Mononuclear cell (primary cell): ENCODE data around the gene TMEM174. TPM values are rescaled to one million over a fixed set of nuclear protein-coding genes. Genes with fewer than 3 reads are reported as not detected.

ENCODE experiments used
- H3K27me3 ChIP-seq: 2 replicates; pipeline ENCODE4 v1.6.0; 2011; ENCODE audit warnings: low read length, control low read depth; ENCODE audit not compliant: insufficient read depth
- H3K4me1 ChIP-seq: 2 replicates; pipeline ENCODE4 v1.5.1; 2011; ENCODE audit warnings: mild to moderate bottlenecking, low read length, control low read depth; ENCODE audit not compliant: insufficient read depth
- H3K4me3 ChIP-seq: 2 replicates; pipeline ENCODE4 v1.5.1; 2011; ENCODE audit warnings: mild to moderate bottlenecking, low read length, moderate library complexity
- H3K9me3 ChIP-seq: 2 replicates; pipeline ENCODE4 v1.5.1; 2011; ENCODE audit warnings: low read depth, mild to moderate bottlenecking, control low read depth, low read length
- total RNA-seq: library from RNA; depleted of rRNA; stranded (reverse); fragments of >200 nt; gene quantifications from one replicate; pipeline ENCODE4 v1.2.3, GENCODE V29; 2012

Gene TMEM174
- not detected for total RNA-seq

- Histone ChIP-seq H3K4me1 (no peaks in the 10 kb centered on the region), H3K4me3 (no peak within 1 kb of the TSS), H3K9me3 (no peaks in the 10 kb centered on the region), H3K27me3 (peaks cover 76% of the 10 kb centered on the region)
Observed at GRCh38 chr5:73172951-73173350, at the start of gene TMEM174. Gene TMEM174, plus strand, starts transcription at chr5:73173193. Its CDS starts 51 bp downstream, at chr5:73173244.

GRCh38 chr5:73125289-73125688 lies 47.7 kb upstream of the TMEM174 start:
- Histone ChIP-seq H3K4me3 (no peak overlapping the region), H3K4me1 (no peaks in the 10 kb centered on the region), H3K9me3 (no peaks in the 10 kb centered on the region), H3K27me3 (peaks cover 39% of the 10 kb centered on the region)

GRCh38 chr5:73126381-73126780 lies 46.6 kb upstream of the TMEM174 start:
- Histone ChIP-seq H3K4me1 (no peaks in the 10 kb centered on the region), H3K27me3 (peaks cover 31% of the 10 kb centered on the region), H3K4me3 (no peak overlapping the region), H3K9me3 (no peaks in the 10 kb centered on the region)

GRCh38 chr5:73126957-73127356 lies 46.0 kb upstream of the TMEM174 start:
- Histone ChIP-seq H3K4me1 (no peaks in the 10 kb centered on the region), H3K27me3 (peaks cover 28% of the 10 kb centered on the region), H3K4me3 (no peak overlapping the region), H3K9me3 (no peaks in the 10 kb centered on the region)

- no peaks in the 10 kb centered on the region for H3K4me1 ChIP-seq
- peaks cover 24% of the 10 kb centered on the region for H3K27me3 ChIP-seq
- no peak overlapping the region for H3K4me3 ChIP-seq
- no peaks in the 10 kb centered on the region for H3K9me3 ChIP-seq
Observed at GRCh38 chr5:73129143-73129542, 43.9 kb upstream of the TMEM174 start.

- Histone ChIP-seq H3K4me3 (no peak overlapping the region), H3K9me3 (no peaks in the 10 kb centered on the region), H3K4me1 (no peaks in the 10 kb centered on the region), H3K27me3 (peaks cover 27% of the 10 kb centered on the region)
Observed at GRCh38 chr5:73130811-73131210, 42.2 kb upstream of the TMEM174 start.

GRCh38 chr5:73131711-73132425 lies 41.1 kb upstream of the TMEM174 start:
- H3K9me3 ChIP-seq: no peaks in the 10 kb centered on the region
- H3K4me1 ChIP-seq: no peaks in the 10 kb centered on the region
- no peak overlapping the region for H3K4me3 ChIP-seq
- peaks cover 23% of the 10 kb centered on the region for H3K27me3 ChIP-seq

GRCh38 chr5:73132759-73133158 lies 40.2 kb upstream of the TMEM174 start:
- Histone ChIP-seq H3K9me3 (no peaks in the 10 kb centered on the region), H3K27me3 (peaks cover 26% of the 10 kb centered on the region), H3K4me3 (no peak overlapping the region), H3K4me1 (no peaks in the 10 kb centered on the region)

- H3K27me3 ChIP-seq: peaks cover 27% of the 10 kb centered on the region
- H3K4me3 ChIP-seq: no peak overlapping the region
- H3K9me3 ChIP-seq: no peaks in the 10 kb centered on the region
- H3K4me1 ChIP-seq: no peaks in the 10 kb centered on the region
Observed at GRCh38 chr5:73135021-73135420, 38.0 kb upstream of the TMEM174 start.

GRCh38 chr5:73135429-73136054 lies 37.5 kb upstream of the TMEM174 start:
- H3K9me3 ChIP-seq: no peaks in the 10 kb centered on the region
- peaks cover 28% of the 10 kb centered on the region for H3K27me3 ChIP-seq
- no peak overlapping the region for H3K4me3 ChIP-seq
- no peaks in the 10 kb centered on the region for H3K4me1 ChIP-seq

- peaks cover 32% of the 10 kb centered on the region for H3K27me3 ChIP-seq
- no peaks in the 10 kb centered on the region for H3K4me1 ChIP-seq
- no peaks in the 10 kb centered on the region for H3K9me3 ChIP-seq
- no peak overlapping the region for H3K4me3 ChIP-seq
Observed at GRCh38 chr5:73136055-73136562, 36.9 kb upstream of the TMEM174 start.

GRCh38 chr5:73137563-73138530 lies 35.1 kb upstream of the TMEM174 start:
- peaks cover 35% of the 10 kb centered on the region for H3K27me3 ChIP-seq
- H3K4me3 ChIP-seq: no peak overlapping the region
- H3K9me3 ChIP-seq: no peaks in the 10 kb centered on the region
- H3K4me1 ChIP-seq: no peaks in the 10 kb centered on the region

GRCh38 chr5:73139485-73139884 lies 33.5 kb upstream of the TMEM174 start:
- no peaks in the 10 kb centered on the region for H3K9me3 ChIP-seq
- peaks cover 41% of the 10 kb centered on the region for H3K27me3 ChIP-seq
- no peak overlapping the region for H3K4me3 ChIP-seq
- no peaks in the 10 kb centered on the region for H3K4me1 ChIP-seq

GRCh38 chr5:73140801-73141200 lies 32.2 kb upstream of the TMEM174 start:
- no peaks in the 10 kb centered on the region for H3K9me3 ChIP-seq
- H3K27me3 ChIP-seq: peaks cover 46% of the 10 kb centered on the region
- H3K4me3 ChIP-seq: no peak overlapping the region
- H3K4me1 ChIP-seq: no peaks in the 10 kb centered on the region

- H3K4me1 ChIP-seq: no peaks in the 10 kb centered on the region
- H3K4me3 ChIP-seq: no peak overlapping the region
- H3K27me3 ChIP-seq: peaks cover 55% of the 10 kb centered on the region
- no peaks in the 10 kb centered on the region for H3K9me3 ChIP-seq
Observed at GRCh38 chr5:73142035-73142434, 31.0 kb upstream of the TMEM174 start.
